Heart left ventricle (tissue), 16 donors: ENCODE results near the gene MASTL. TPM values are rescaled to one million over a fixed set of nuclear protein-coding genes. Genes with fewer than 3 reads are reported as not detected.
A peak's percentile ranks its signal among the peaks of the same experiment; 100 is the strongest.

Source experiments
- ATAC-seq, 4 donors: fragments of 200-7000 bp; cut with Tn5 transposase; one replicate each; pipeline ENCODE4 v1.9.1; 2020 to 2022; ENCODE audit warnings: moderate library complexity in 4 of 4, mild to moderate bottlenecking in 3 of 4, moderate number of reproducible peaks in 1 of 4
- DNase-seq, 5 donors: peaks; one replicate each; pipeline ENCODE4 v3.0.0-alpha.2; 2020
- H3K27ac ChIP-seq, 12 donors: fragments of 200-600 bp; sonication (generic) in 4 of 12; one replicate each; pipeline versions ENCODE4 v1.5.0 to v1.8.0; 2016 to 2022; ENCODE audit warnings: mild to moderate bottlenecking in 2 of 12
- H3K27me3 ChIP-seq, 9 donors: fragments of 200-600 bp; sonication (generic) in 2 of 9; one replicate each; pipeline versions ENCODE4 v1.5.1 to v1.8.0; 2016 to 2022; ENCODE audit warnings: mild to moderate bottlenecking in 3 of 9
- H3K36me3 ChIP-seq, 9 donors: fragments of 200-600 bp; sonication (generic) in 2 of 9; one replicate each; pipeline versions ENCODE4 v1.5.0 to v1.8.0; 2018 to 2022; ENCODE audit warnings: mild to moderate bottlenecking in 2 of 9
- H3K4me1 ChIP-seq, 12 donors: fragments of 200-600 bp; sonication (generic) in 4 of 12; one replicate each; pipeline versions ENCODE4 v1.5.0 to v1.8.0; 2016 to 2022; ENCODE audit warnings: mild to moderate bottlenecking in 3 of 12
- H3K4me3 ChIP-seq, 12 donors: fragments of 200-600 bp; sonication (generic) in 4 of 12; one replicate each; pipeline versions ENCODE4 v1.5.0 to v1.8.0; 2017 to 2022; ENCODE audit warnings: mild to moderate bottlenecking in 9 of 12, moderate library complexity in 4 of 12
- H3K9me3 ChIP-seq, 12 donors: fragments of 200-600 bp; sonication (generic) in 4 of 12; one replicate each; pipeline versions ENCODE4 v1.5.0 to v1.8.0; 2016 to 2022; ENCODE audit warnings: mild to moderate bottlenecking in 1 of 12
- CTCF ChIP-seq, 12 donors: fragments of 200-600 bp; sonication (generic) in 4 of 12; IDR thresholded peaks; one replicate each; pipeline versions ENCODE4 v1.5.0 to v1.8.0; 2018 to 2022; ENCODE audit warnings: antibody characterized with exemption in 12 of 12, mild to moderate bottlenecking in 5 of 12
- POLR2A ChIP-seq, 2 donors: fragments of 450-650 bp; IDR thresholded peaks; one replicate each; pipeline ENCODE4 v1.6.1; 2017; ENCODE audit warnings: antibody characterized with exemption in 2 of 2, mild to moderate bottlenecking in 2 of 2, moderate library complexity in 2 of 2
- WGBS, 4 donors: extraction: QIAGEN DNeasy Blood & Tissue Kit in 2 of 4; methylation state at CpG; one replicate each; pipeline versions ENCODE4 v1.1.5 to v1.1.7; 2013 to 2018; 5-methylcytosine and 5-hydroxymethylcytosine counted together
- intact Hi-C, 10 donors: fragments of 100-400 bp; cut with DNase I; formaldehyde crosslinking; loops; one replicate each; pipeline versions ENCODE4 v1.11.1 to v1.14.2; 2022
- polyA plus RNA-seq, 2 donors: library from polyadenylated mRNA; stranded (reverse); fragments of 200-250 nt; gene quantifications; one replicate each; pipeline ENCODE4 v1.2.3, GENCODE V29; 2013
- total RNA-seq, 9 donors: library from RNA; depleted of rRNA in 2 of 9; stranded (reverse); fragments of >200 nt in 2 of 9; fragmentation: NEBNext Ultra II Directional in 3 of 9; extraction: Animal tissue kit (Norgen Biotek cat#: 25700) in 3 of 9; gene quantifications; one replicate each; pipeline versions ENCODE4 v1.1.0 to v1.2.4, GENCODE V29; 2016 to 2023
- donor health status: ischemic (EF 13 %, LVEDD 7.1; RV severe dilation, severe dysfunction).
- donor health status: healthy with polysubstance abuse.
- donor health status: DM: no; HTN: yes; CAD: no.
- donor health status: DM: no; HTN: no; CAD: no.
- donor health status: ischemic (EF 25% LVEDD 6.9; RV normal size, moderate dysfunction).
- donor health status: ischemic (EF 25% LVEDD 5.7; RV mildly dilated, moderate dysfunction).
- donor health status: healthy.
- donor health status: DM: yes; HTN: yes; CAD: no.
- donor health status: ischemic (EF 35%, LVEDD 5.7; RV mildly dilated, moderate dysfunction).
- donor health status: nonischemic (EF 11% LVEDD 7.7; RV severe dilation, severe dysfunction).
- donor health status: DM: yes; HTN: yes; CAD: no.
- donor health status: PGD.
- donor health status: ischemic (EF 29% LVEDD 5.4; RV normal size, mild dysfunction).
- donor health status: nonischemic (EF 23%, LVEDD 6.1; RV moderate dilation, normal function).

MASTL gene
- total and polyA plus RNA-seq, 11 donors, result 1.1 to 6.1 (median 2.3) TPM

- no peak for DNase-seq
- Histone ChIP-seq H3K36me3 (peaks cover 0 to 85% (median 63%) of the 10 kb centered on the region in 9 donors), H3K4me1 (no peaks in the 10 kb centered on the region), H3K4me3 (no peak overlapping the region), H3K9me3 (no peaks in the 10 kb centered on the region), H3K27ac (peak overlapping the region in 1 of 12 donors; percentile 21), H3K27me3 (no peaks in the 10 kb centered on the region)
- no peak for TF ChIP-seq CTCF (IDR thresholded peaks at IDR 0.05)
- no peak for TF ChIP-seq POLR2A (IDR thresholded peaks at IDR 0.05)
- WGBS, 4 donors, result 57 to 61% (median 60%) methylated on average over 3 of the region's 3 CpGs
- intact Hi-C loops, result loop anchor here in 6 of 10 donors (2.0 to 10.0 kb wide), 3 partner anchors 59 to 139 kb away; no protein-coding TSS in a partner anchor
- no peak for ATAC-seq
Measured at GRCh38 chr10:27225642-27226257, 70.6 kb downstream of the MASTL start.

GRCh38 chr10:27230022-27230421 lies 74.9 kb downstream of the MASTL start:
- ATAC-seq, result no peak
- DNase-seq, result no peak
- intact Hi-C loops, result no loop called here
- H3K9me3 ChIP-seq, result no peaks in the 10 kb centered on the region
- no peak overlapping the region for H3K27ac ChIP-seq
- no peaks in the 10 kb centered on the region for H3K27me3 ChIP-seq
- 93 to 97% (median 96%) methylated on average over 1 of the region's 1 CpG for WGBS, 4 donors
- TF ChIP-seq POLR2A (IDR thresholded peaks at IDR 0.05), result no peak
- no peak for TF ChIP-seq CTCF (IDR thresholded peaks at IDR 0.05)
- no peak overlapping the region for H3K4me3 ChIP-seq
- H3K4me1 ChIP-seq, result no peaks in the 10 kb centered on the region
- peaks cover 0 to 91% (median 74%) of the 10 kb centered on the region in 9 donors for H3K36me3 ChIP-seq

GRCh38 chr10:27235706-27236105 lies 80.6 kb downstream of the MASTL start:
- Histone ChIP-seq H3K9me3 (no peaks in the 10 kb centered on the region), H3K27ac (peak overlapping the region in 1 of 12 donors; percentile 7), H3K36me3 (peaks cover 0 to 50% (median 42%) of the 10 kb centered on the region in 9 donors), H3K4me3 (no peak overlapping the region), H3K27me3 (no peaks in the 10 kb centered on the region), H3K4me1 (peaks cover 0 to 39% (median 25%) of the 10 kb centered on the region in 12 donors)
- DNase-seq (no peak), ATAC-seq (no peak)
- TF ChIP-seq POLR2A (IDR thresholded peaks at IDR 0.05) (no peak), CTCF (IDR thresholded peaks at IDR 0.05) (no peak)
- 53 to 68% (median 60%) methylated on average over 1 of the region's 1 CpG for WGBS, 4 donors
- intact Hi-C loops, result no loop called here

Other genes with a start within 250 kb of the MASTL start
- 10 to 100 TPM in 2 of 9 donors, 1 to 10 TPM in 7; 7.0 to 10.9 (median 9.4) TPM for gene ANKRD26, start 54.9 kb upstream of the MASTL start, total RNA-seq
- gene ANKRD26, start 54.9 kb upstream of the MASTL start, polyA plus RNA-seq, result 1 to 10 TPM; 5.0 to 7.8 TPM
- gene YME1L1, start 968 bp upstream of the MASTL start, total RNA-seq, result 100 to 1,000 TPM in 6 of 9 donors, 10 to 100 TPM in 3; 62.1 to 110 (median 102) TPM
- gene YME1L1, start 968 bp upstream of the MASTL start, polyA plus RNA-seq, result 10 to 100 TPM; 22.4 to 85.3 TPM
- 10 to 100 TPM; 48.8 to 86.0 (median 72.9) TPM for gene ACBD5, start 85.4 kb downstream of the MASTL start, total RNA-seq
- 10 to 100 TPM; 28.3 to 41.1 TPM for gene ACBD5, start 85.4 kb downstream of the MASTL start, polyA plus RNA-seq